GM21737 (cell line): ENCODE measurements around the gene TOP3B.

Source experiments
- ATAC-seq: cut with Tn5 transposase; IDR thresholded peaks from one replicate; pipeline ENCODE4 v1.9.1; 2021; ENCODE audit warnings: mild to moderate bottlenecking, moderate library complexity; ENCODE audit not compliant: unreplicated experiment

TOP3B gene

GRCh38 chr22:21984793-21985192, 2.2 kb upstream of the TOP3B start:
- ATAC-seq: no peak

- no peak for ATAC-seq
These were observed 713 bp downstream of the TOP3B start for GRCh38 chr22:21981874-21982273.

DNA sequence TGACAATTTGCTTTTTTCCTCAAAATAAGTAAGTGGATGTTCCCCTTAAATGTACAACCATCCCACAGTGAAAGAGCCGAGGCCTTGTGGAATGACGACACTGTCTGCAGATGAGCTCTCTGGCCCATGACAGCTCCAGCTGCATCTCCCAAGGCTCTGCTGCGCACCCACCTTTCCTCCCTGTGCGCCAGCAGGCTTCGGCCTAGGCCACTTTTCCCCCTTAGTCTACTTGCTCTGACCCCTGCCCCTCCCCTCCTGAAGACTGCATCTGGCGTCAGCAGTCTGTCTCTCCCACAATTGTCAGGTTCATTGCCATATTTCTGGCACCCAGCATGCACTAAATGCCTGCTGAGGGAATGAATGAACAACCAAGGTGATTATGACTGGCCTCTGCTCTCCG, 2.0 kb downstream of the TOP3B start:
- ATAC-seq: no peak

DNA sequence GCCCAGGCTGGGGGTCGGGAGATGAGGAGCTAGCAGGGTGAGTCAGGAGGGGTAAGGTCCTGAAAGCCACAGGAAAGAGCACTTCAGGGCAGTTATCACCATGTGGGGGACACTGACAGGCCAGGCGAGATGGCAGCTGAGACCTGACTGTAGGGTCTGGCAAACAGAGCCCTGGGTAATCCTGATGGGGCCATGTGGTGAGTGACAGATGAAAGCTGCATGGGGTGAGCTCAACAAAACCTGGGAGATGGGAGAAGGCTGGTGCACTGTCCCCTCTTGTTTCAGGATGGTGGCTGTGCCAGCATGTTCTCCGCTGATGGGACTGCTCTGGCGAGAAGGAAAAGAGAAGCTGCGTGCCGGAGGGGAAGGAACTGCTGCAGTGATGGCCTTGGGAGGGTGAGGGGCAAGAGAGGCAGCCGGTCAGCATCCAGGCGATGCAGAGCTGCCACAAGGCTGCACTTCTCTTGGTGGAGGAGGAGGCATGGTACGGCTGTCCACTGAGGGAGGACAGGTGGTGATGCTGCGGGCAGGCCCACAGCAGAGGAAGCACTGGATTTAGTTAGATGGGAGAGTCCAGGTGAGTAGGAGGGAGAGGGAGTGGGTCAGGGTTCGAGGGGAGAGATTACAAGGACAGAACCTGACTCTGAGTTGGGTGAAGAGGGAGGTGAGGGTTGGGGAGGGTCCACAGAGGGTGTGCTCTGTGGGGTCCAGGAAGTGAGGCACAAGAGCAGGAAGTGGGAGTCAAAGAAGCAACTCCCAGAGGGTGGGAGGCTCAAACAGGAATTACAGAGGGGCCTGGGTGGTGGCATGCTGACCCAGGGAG, 3.8 kb downstream of the TOP3B start:
- ATAC-seq: no peak

DNA sequence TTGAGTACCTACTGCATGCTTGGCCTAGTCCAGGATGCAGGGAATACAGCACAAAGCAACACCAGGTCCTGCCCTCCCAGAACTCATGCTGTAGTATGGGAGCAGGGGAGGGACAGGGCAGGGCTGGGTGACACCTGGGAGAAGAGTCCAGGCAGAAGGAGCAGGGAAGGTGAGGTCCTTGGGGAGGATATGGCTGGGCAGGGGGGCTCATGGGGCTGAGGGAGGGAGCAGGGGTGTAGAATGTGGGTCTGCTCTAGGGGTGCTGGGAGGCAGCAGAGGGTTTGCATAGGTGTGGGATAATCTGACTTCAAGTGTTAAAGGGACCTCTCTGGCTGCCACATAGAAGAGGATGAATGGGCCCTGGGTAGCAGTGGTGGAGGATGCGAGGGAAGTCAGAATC, 4.8 kb downstream of the TOP3B start:
- no peak for ATAC-seq

DNA sequence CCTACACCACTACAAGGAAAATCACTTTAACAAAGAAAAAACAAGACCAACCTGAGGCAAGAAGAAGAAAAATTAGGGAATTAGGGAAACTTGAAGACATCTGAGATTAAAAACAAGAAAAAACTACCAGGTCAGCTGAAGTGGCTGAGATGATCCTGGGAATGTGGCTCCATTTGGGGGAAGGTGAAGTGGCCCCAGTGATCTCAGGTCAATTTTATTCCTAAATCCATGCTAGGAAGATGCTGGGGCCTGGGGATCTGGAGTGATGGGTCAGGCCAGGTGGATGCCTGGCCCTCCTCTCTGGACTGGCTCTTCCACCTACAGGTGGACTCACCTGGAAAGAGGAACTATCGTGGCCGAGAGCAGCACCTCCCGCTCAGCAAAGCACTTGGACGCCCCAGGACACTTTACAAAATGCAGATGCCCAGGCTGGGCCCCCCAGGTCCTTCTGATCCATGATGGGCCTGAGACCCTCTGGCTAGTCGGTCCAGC, 6.7 kb downstream of the TOP3B start:
- ATAC-seq: no peak

DNA sequence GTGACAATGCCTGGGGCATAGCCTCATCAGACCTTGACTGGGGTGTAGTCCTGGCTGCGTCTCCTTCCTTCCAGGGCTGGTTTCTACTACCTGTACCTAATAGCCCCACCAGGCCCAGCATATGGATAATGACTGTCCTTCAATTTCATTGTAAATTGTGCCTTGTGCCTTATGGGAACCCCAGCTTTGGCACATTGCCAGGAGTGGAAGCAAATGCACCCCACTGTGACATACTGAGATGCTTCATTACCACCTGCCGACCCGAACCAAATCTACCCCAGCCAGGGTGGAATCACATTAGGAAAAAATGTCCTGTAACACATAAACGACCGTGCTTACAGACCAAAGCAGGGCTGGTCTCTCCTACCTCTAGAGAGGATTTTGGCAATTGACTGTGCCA, 7.3 kb downstream of the TOP3B start:
- no peak for ATAC-seq

GRCh38 chr22:21974058-21974649, 8.4 kb downstream of the TOP3B start:
- no peak for ATAC-seq

DNA sequence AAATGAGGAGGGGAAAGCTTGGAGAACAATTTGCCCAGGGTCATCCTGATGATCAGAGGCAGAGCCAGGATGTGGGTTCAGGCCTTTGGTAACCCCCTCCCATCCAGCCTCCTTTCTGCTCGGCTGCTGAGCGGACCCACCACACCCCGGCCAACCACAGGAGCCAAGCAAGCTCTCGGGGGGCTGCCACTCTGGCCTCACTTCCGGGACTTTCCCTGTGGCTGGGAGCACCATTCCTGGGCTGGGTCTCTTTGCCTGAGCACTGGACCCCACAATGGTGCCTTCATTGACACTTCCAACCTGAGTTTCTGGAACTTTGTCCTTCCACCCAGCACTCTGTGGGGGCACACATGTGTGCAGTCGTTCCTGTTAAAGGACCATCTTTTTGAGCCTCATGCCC, 9.8 kb downstream of the TOP3B start:
- no peak for ATAC-seq

GRCh38 chr22:21972293-21972779, 10.3 kb downstream of the TOP3B start:
- no peak for ATAC-seq

DNA sequence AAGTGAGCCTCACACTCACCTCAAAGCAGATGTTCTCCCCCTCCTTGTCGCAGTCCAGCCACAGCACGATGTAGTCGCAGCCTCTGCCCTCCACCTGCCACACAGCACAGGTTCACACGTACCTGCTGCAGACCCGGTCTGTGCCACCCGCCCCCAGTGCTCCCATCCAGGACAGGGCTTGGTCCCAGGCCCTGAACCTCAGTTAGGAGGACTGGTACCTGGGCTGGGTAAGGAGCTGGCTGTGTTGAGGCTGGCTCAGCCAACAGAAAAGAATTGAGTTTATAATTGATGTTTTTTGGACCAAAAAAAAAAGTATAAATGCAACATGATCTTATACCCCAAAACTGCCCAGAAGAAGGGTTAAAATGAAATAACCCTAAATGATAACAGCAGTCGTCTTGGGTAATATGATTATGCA, 10.7 kb downstream of the TOP3B start:
- ATAC-seq: no peak

GRCh38 chr22:21970800-21971617, 11.6 kb downstream of the TOP3B start:
- ATAC-seq: no peak

DNA sequence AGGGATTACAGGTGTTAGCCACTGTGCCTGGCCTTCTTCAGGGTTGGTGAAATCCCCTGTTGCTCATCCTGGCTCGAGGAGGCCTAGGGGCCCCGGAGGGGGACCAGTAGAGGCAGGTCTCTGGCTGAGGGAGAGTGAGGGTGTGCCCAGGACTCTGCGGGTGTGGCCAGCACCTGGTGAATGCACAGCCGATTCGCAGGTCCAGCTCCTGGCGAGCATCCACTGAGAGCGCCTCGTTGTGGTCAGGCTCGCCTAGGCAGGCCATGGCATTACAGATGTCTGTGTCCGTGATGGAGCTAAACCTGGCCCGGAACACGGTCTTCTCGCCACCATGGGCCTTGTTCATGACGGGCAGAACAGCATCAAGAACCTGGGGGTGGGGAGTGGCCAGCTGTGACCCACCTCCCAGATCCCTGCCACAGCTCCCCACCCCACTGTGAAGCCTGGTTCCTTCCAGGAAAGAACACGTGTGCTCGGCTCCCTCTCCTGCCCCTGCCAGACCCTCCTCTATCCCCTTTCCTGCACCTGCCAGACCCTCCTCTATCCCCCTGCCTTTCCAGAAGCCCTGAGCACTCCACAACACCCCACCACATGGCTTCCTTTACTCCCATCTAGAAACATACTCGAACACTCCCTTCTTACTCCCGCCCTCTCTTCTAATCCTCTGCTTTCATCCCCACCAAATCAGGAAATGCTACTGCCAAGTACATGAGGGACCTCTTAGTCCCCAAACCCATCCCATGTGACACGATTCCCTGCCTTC, 12.4 kb downstream of the TOP3B start:
- no peak for ATAC-seq

GRCh38 chr22:21968452-21969129, 14.0 kb downstream of the TOP3B start:
- ATAC-seq: no peak

- ATAC-seq: no peak
These were observed 14.8 kb downstream of the TOP3B start for GRCh38 chr22:21967693-21968271.

DNA sequence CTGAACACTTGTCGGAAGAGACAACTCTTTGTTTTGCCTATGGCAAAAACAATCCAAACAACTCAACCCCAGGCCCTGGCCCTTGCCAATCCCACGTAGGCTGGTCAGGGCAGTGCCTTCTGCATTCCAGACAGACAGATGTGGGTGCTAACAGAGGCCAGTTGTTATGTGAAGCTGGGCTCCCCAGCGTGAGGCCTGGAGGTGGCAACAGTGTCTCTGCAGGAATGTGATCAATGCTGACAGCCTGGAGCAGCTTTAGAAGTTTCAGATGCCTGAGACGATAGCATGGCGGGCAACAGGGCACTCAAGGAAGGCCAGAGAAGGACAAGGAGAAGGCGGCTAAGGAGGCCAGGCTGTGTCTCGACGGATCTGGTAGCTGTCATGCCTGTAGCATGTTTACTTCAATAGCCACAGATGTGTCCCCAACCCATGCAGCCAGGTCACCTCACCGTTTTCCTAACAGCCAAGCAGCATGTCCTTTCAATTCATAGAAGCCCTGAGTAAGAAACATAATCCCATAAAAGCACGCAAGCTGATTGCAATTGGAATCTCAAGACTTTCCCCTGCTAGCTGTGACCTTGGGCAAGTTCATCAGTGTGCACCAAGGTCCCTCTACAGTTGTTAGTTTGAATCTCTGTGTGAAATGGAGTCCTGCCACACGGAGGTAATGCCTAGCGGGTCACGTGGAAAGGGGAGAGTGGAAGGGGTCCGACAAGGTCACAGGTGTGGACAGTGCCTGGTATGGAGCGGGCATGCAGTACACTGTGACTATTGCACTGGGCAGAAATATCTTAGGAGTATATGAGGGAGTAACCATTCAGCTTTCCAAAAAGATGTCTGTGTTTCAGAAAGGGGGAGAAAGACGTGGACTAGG, 15.7 kb downstream of the TOP3B start:
- ATAC-seq: no peak

- ATAC-seq: no peak
These were observed 16.8 kb downstream of the TOP3B start for GRCh38 chr22:21965762-21966288.

DNA sequence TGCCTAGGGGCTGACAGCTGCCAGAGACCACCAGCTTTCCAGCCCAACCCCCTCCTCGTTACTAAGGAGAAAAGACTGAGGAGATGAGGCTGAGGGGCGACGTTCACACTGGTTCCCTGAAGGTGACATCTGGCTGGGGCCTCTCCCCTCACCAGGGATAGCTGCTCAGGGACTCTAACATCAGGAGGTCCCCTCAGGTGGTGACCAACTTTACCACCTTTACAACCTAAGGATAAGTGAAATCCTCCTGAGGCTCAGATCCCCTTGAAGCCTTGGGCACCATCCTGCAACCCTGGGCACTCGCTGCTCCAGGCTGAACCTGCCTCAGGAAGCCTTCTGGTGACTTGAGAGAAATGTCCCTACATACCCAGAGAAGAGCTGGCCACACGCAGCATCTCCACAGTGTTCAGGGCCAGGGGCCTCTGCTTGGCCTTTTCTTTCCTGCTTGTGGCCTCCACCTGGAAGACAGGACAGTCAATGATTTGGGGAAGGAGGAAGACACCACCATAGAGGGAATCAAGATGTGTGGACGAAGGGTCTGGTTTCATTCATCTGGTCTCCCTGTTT, 17.6 kb downstream of the TOP3B start:
- ATAC-seq: no peak
